GM23338 (cell line): Measurements from ENCODE around the gene USP3. TPM values are rescaled to one million over a fixed set of nuclear protein-coding genes. Genes with fewer than 3 reads are reported as not detected.

Experiments used
- CREB1 ChIP-seq: fragments of 250-450 bp; sonication (Bioruptor Pico); IDR thresholded peaks from 2 replicates; pipeline ENCODE4 v1.5.0; 2020; ENCODE audit warnings: low read depth, mild to moderate bottlenecking, moderate library complexity
- EZH2 ChIP-seq: fragments of 200-600 bp; sonication (generic); IDR thresholded peaks from one replicate; pipeline ENCODE4 v1.8.0; 2017; ENCODE audit warnings: antibody characterized with exemption, mild to moderate bottlenecking, low read depth; ENCODE audit not compliant: unreplicated experiment
- EZH2phosphoT487 ChIP-seq: fragments of 200-600 bp; sonication (generic); IDR thresholded peaks from one replicate; pipeline ENCODE4 v1.8.1; 2018; ENCODE audit warnings: antibody characterized with exemption; ENCODE audit not compliant: unreplicated experiment
- JUNB ChIP-seq: IDR thresholded peaks from one replicate; pipeline ENCODE4 v1.6.1; 2016; ENCODE audit warnings: antibody characterized with exemption; ENCODE audit not compliant: unreplicated experiment
- NANOG ChIP-seq: IDR thresholded peaks from 2 replicates; pipeline ENCODE4 v1.6.1; 2016; ENCODE audit warnings: antibody characterized with exemption, borderline replicate concordance
- POLR2AphosphoS5 ChIP-seq: IDR thresholded peaks from 2 replicates; pipeline ENCODE4 v1.6.1; 2016; ENCODE audit warnings: antibody characterized with exemption, low read depth
- ZNF331 ChIP-seq: fragments of 250-450 bp; sonication (Bioruptor Pico); IDR thresholded peaks from 2 replicates; pipeline ENCODE4 v1.5.0; 2020; ENCODE audit warnings: low read depth, mild to moderate bottlenecking, moderate library complexity
- polyA plus RNA-seq: library from polyadenylated mRNA; unstranded; fragments of >200 nt; fragmentation: Nextera tagmentation; extraction: Ambion mirVana; gene quantifications from 2 replicates; pipeline ENCODE4 v1.2.1, GENCODE V29; 2016
- total RNA-seq: library from RNA; depleted of rRNA; stranded (reverse); fragments of >200 nt; shearing (Covaris generic); gene quantifications from 2 replicates; pipeline ENCODE4 v1.2.3, GENCODE V29; 2014
- TF ChIP-seq, protein P1 (sequence below): fragments of 250-450 bp; sonication (Bioruptor Pico); IDR thresholded peaks from 2 replicates; pipeline ENCODE4 v1.5.0; 2020; ENCODE audit warnings: mild to moderate bottlenecking, moderate library complexity
- TF ChIP-seq, protein P2 (sequence below): IDR thresholded peaks from 2 replicates; pipeline ENCODE4 v1.6.1; 2016; ENCODE audit warnings: antibody characterized with exemption

The USP3 gene
- total and polyA plus RNA-seq, 2 experiments from 2014 or later = 9.7 to 9.9 TPM

DNA sequence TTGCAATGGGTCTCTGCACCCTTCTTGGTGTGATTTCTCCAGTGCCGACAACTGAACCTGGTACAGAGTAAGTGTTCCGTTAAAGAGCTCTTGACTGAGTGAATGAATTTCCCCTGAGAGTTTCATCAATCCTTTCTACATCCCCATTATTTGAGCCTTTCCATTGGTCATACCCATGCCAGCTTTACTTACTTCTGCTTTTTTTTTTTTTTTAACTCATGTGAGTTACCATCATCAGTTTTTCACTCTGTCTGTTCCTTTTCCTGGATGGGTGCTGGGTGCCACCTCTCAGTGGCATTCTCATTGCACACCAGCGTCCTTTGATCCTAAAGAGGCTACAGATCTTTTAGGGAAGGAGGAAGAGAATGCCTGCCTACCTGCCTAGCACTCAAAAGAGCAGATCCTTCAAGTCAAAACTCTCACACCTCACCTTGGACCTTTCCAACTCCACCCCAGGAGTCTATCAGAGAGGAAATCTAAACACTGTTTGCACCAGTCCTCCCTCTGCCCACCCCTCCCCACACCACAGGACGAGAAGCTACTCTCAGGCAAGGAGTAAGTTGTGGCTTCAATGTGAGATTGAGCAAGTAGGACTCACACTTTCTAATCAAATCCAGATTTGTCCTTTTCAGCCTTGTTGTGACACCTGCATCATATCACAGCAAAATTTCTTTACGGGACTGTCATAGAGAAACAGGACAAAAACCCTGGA is 13.1 kb upstream of the USP3 start (continued):
- TF ChIP-seq, protein P1, sequence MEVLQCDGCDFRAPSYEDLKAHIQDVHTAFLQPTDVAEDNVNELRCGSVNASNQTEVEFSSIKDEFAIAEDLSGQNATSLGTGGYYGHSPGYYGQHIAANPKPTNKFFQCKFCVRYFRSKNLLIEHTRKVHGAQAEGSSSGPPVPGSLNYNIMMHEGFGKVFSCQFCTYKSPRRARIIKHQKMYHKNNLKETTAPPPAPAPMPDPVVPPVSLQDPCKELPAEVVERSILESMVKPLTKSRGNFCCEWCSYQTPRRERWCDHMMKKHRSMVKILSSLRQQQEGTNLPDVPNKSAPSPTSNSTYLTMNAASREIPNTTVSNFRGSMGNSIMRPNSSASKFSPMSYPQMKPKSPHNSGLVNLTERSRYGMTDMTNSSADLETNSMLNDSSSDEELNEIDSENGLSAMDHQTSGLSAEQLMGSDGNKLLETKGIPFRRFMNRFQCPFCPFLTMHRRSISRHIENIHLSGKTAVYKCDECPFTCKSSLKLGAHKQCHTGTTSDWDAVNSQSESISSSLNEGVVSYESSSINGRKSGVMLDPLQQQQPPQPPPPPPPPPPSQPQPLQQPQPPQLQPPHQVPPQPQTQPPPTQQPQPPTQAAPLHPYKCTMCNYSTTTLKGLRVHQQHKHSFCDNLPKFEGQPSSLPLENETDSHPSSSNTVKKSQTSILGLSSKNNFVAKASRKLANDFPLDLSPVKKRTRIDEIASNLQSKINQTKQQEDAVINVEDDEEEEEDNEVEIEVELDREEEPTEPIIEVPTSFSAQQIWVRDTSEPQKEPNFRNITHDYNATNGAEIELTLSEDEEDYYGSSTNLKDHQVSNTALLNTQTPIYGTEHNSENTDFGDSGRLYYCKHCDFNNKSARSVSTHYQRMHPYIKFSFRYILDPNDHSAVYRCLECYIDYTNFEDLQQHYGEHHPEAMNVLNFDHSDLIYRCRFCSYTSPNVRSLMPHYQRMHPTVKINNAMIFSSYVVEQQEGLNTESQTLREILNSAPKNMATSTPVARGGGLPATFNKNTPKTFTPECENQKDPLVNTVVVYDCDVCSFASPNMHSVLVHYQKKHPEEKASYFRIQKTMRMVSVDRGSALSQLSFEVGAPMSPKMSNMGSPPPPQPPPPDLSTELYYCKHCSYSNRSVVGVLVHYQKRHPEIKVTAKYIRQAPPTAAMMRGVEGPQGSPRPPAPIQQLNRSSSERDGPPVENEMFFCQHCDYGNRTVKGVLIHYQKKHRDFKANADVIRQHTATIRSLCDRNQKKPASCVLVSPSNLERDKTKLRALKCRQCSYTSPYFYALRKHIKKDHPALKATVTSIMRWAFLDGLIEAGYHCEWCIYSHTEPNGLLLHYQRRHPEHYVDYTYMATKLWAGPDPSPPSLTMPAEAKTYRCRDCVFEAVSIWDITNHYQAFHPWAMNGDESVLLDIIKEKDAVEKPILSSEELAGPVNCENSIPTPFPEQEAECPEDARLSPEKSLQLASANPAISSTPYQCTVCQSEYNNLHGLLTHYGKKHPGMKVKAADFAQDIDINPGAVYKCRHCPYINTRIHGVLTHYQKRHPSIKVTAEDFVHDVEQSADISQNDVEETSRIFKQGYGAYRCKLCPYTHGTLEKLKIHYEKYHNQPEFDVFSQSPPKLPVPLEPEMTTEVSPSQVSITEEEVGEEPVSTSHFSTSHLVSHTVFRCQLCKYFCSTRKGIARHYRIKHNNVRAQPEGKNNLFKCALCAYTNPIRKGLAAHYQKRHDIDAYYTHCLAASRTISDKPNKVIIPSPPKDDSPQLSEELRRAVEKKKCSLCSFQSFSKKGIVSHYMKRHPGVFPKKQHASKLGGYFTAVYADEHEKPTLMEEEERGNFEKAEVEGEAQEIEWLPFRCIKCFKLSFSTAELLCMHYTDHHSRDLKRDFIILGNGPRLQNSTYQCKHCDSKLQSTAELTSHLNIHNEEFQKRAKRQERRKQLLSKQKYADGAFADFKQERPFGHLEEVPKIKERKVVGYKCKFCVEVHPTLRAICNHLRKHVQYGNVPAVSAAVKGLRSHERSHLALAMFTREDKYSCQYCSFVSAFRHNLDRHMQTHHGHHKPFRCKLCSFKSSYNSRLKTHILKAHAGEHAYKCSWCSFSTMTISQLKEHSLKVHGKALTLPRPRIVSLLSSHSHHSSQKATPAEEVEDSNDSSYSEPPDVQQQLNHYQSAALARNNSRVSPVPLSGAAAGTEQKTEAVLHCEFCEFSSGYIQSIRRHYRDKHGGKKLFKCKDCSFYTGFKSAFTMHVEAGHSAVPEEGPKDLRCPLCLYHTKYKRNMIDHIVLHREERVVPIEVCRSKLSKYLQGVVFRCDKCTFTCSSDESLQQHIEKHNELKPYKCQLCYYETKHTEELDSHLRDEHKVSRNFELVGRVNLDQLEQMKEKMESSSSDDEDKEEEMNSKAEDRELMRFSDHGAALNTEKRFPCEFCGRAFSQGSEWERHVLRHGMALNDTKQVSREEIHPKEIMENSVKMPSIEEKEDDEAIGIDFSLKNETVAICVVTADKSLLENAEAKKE (CRISPR knock-in tag) = no peak
- TF ChIP-seq EZH2 (no peak), EZH2phosphoT487 (no peak), ZNF331 (no peak), CREB1 (CRISPR knock-in tag) (no peak), POLR2AphosphoS5 (no peak), NANOG (no peak), JUNB (no peak)
- TF ChIP-seq, protein P2, sequence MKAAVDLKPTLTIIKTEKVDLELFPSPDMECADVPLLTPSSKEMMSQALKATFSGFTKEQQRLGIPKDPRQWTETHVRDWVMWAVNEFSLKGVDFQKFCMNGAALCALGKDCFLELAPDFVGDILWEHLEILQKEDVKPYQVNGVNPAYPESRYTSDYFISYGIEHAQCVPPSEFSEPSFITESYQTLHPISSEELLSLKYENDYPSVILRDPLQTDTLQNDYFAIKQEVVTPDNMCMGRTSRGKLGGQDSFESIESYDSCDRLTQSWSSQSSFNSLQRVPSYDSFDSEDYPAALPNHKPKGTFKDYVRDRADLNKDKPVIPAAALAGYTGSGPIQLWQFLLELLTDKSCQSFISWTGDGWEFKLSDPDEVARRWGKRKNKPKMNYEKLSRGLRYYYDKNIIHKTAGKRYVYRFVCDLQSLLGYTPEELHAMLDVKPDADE = no peak
